Peyer's patch (tissue), 4 donors: ENCODE results near the gene AP1M2. TPM values are rescaled to one million over a fixed set of nuclear protein-coding genes. Genes with fewer than 3 reads are reported as not detected.

Experiments
- DNase-seq, 3 donors: peaks; one replicate each; pipeline ENCODE4 v3.0.0-alpha.2; 2017 to 2019
- H3K27ac ChIP-seq, 4 donors: fragments of 200-600 bp; sonication (generic); one replicate each; pipeline ENCODE4 v1.5.1; 2016 to 2019
- H3K27me3 ChIP-seq, 2 donors: fragments of 200-600 bp; sonication (generic); one replicate each; pipeline ENCODE4 v1.5.1; 2019
- H3K36me3 ChIP-seq, 3 donors: fragments of 200-600 bp; sonication (generic); one replicate each; pipeline ENCODE4 v1.5.1; 2016 to 2019
- H3K4me1 ChIP-seq, 4 donors: fragments of 200-600 bp; sonication (generic); one replicate each; pipeline ENCODE4 v1.5.1; 2016 to 2019
- H3K4me3 ChIP-seq, 4 donors: fragments of 200-600 bp; sonication (generic); 1 replicate in 3 of 4; 2 replicates in 1 of 4; pipeline ENCODE4 v1.5.1; 2016 to 2019; ENCODE audit warnings: mild to moderate bottlenecking in 1 of 4
- H3K9me3 ChIP-seq, 4 donors: fragments of 200-600 bp; sonication (generic); one replicate each; pipeline ENCODE4 v1.5.1; 2016 to 2019; ENCODE audit warnings: mild to moderate bottlenecking in 1 of 4
- CTCF ChIP-seq, 6 experiments: fragments of 450-650 bp in 4 of 6; fragments of 200-600 bp in 2 of 6; sonication (generic) in 1 of 6; IDR thresholded peaks; one replicate each; pipeline ENCODE4 v1.5.1; 2017 to 2019; ENCODE audit warnings: antibody characterized with exemption in 6 of 6, mild to moderate bottlenecking in 3 of 6, moderate library complexity in 1 of 6
- POLR2A ChIP-seq, 2 donors: fragments of 450-650 bp; IDR thresholded peaks; one replicate each; pipeline ENCODE4 v1.5.1; 2017; ENCODE audit warnings: antibody characterized with exemption in 2 of 2, mild to moderate bottlenecking in 2 of 2, moderate library complexity in 2 of 2
- total RNA-seq, 4 donors: library from RNA; depleted of rRNA; stranded (reverse); fragments of >200 nt; gene quantifications; one replicate each; pipeline ENCODE4 v1.1.0, GENCODE V29; 2016

AP1M2 gene
- total RNA-seq, 4 donors from 2014 or later: 60.2 to 102 (median 82.5) TPM

- peak overlapping the region in 3 of 4 donors; percentile 66 to 88 (median 74) for H3K27ac ChIP-seq
- DNase-seq: no peak
- TF ChIP-seq POLR2A (IDR thresholded peaks at IDR 0.05) (no peak), CTCF (IDR thresholded peaks at IDR 0.05) (no peak)
- H3K4me1 ChIP-seq: peaks cover 0 to 20% (median 0%) of the 10 kb centered on the region in 4 donors
- H3K9me3 ChIP-seq: no peaks in the 10 kb centered on the region
- no peaks in the 10 kb centered on the region for H3K27me3 ChIP-seq
- H3K36me3 ChIP-seq: peaks cover 0 to 36% (median 0%) of the 10 kb centered on the region in 3 donors
- H3K4me3 ChIP-seq: peak overlapping the region; percentile 27 to 77 (median 58)
Observed at GRCh38 chr19:10625762-10626138, 38.6 kb upstream of the AP1M2 start.

- Histone ChIP-seq H3K36me3 (peaks cover 0 to 30% (median 0%) of the 10 kb centered on the region in 3 donors), H3K4me1 (peaks cover 0 to 20% (median 0%) of the 10 kb centered on the region in 4 donors), H3K4me3 (peak within 1 kb of the TSS; percentile 27 to 77 (median 58)), H3K27ac (peak within 1 kb of the TSS in 3 of 4 donors; percentile 66 to 88 (median 74)), H3K9me3 (no peaks in the 10 kb centered on the region), H3K27me3 (no peaks in the 10 kb centered on the region)
- peak in 2 of 3 donors; percentile 84 to 94 for DNase-seq
- TF ChIP-seq POLR2A (IDR thresholded peaks at IDR 0.05): peak in 1 of 2 donors; percentile 55
- TF ChIP-seq CTCF (IDR thresholded peaks at IDR 0.05): peak in 1 of 6 experiments; percentile 6
Observed at GRCh38 chr19:10625003-10625761, 38.1 kb upstream of the AP1M2 start, which contains the start of gene SLC44A2. Gene SLC44A2 (plus strand): TSS chr19:10625553. CDS start chr19:10625634, 81 bp downstream.

- peaks cover 0 to 20% (median 0%) of the 10 kb centered on the region in 4 donors for H3K4me1 ChIP-seq
- DNase-seq: peak in 1 of 3 donors; percentile 48
- peak overlapping the region in 2 of 4 donors; percentile 42 to 74 for H3K4me3 ChIP-seq
- H3K27ac ChIP-seq: peak overlapping the region in 2 of 4 donors; percentile 66 to 88
- peaks cover 0 to 24% (median 0%) of the 10 kb centered on the region in 3 donors for H3K36me3 ChIP-seq
- H3K9me3 ChIP-seq: no peaks in the 10 kb centered on the region
- no peaks in the 10 kb centered on the region for H3K27me3 ChIP-seq
- TF ChIP-seq CTCF (IDR thresholded peaks at IDR 0.05) (no peak), POLR2A (IDR thresholded peaks at IDR 0.05) (no peak)
Observed at GRCh38 chr19:10624585-10624984, 37.5 kb upstream of the AP1M2 start.

GRCh38 chr19:10621966-10622365, 34.9 kb upstream of the AP1M2 start:
- H3K27me3 ChIP-seq: no peaks in the 10 kb centered on the region
- no peaks in the 10 kb centered on the region for H3K9me3 ChIP-seq
- no peak overlapping the region for H3K27ac ChIP-seq
- peaks cover 0 to 20% (median 0%) of the 10 kb centered on the region in 4 donors for H3K4me1 ChIP-seq
- H3K4me3 ChIP-seq: no peak overlapping the region
- TF ChIP-seq CTCF (IDR thresholded peaks at IDR 0.05) (no peak), POLR2A (IDR thresholded peaks at IDR 0.05) (no peak)
- no peaks in the 10 kb centered on the region for H3K36me3 ChIP-seq
- no peak for DNase-seq

GRCh38 chr19:10620786-10621185, 33.7 kb upstream of the AP1M2 start:
- no peaks in the 10 kb centered on the region for H3K27me3 ChIP-seq

More at GRCh38 chr19:10620786-10621185, 33.7 kb upstream of the AP1M2 start:
- H3K4me3 ChIP-seq: no peak overlapping the region
- no peak for DNase-seq
- no peak overlapping the region for H3K27ac ChIP-seq
- H3K36me3 ChIP-seq: no peaks in the 10 kb centered on the region
- peaks cover 0 to 18% (median 0%) of the 10 kb centered on the region in 4 donors for H3K4me1 ChIP-seq
- no peak for TF ChIP-seq CTCF (IDR thresholded peaks at IDR 0.05)
- no peak for TF ChIP-seq POLR2A (IDR thresholded peaks at IDR 0.05)
- no peaks in the 10 kb centered on the region for H3K9me3 ChIP-seq
